H4 (cell line): ENCODE data around the gene GPR89B. TPM values are rescaled to one million over a fixed set of nuclear protein-coding genes. Genes with fewer than 3 reads are reported as not detected.
"Not testable (repeated sequence)": the region's sequence is repeated elsewhere in the genome, so short reads cannot be mapped to it uniquely, and the experiment has no call there.

Experiments used
- DNase-seq: peaks from one replicate; pipeline ENCODE4 v3.0.0-alpha.2; 2015; ENCODE audit warnings: low spot score
- total RNA-seq: library from RNA; depleted of rRNA; stranded (reverse); fragments of >200 nt; shearing (Covaris generic); gene quantifications from 2 replicates; pipeline ENCODE4 v1.2.3, GENCODE V29; 2014

The GPR89B gene
- total RNA-seq, 1 experiment from 2014 or later = 12.3 TPM

- DNase-seq = not testable (repeated sequence)
Measured at GRCh38 chr1:147940456-147940855, 12.2 kb downstream of the GPR89B start.

- not testable (repeated sequence) for DNase-seq
Measured at GRCh38 chr1:147942563-147942962, 14.3 kb downstream of the GPR89B start.

DNA sequence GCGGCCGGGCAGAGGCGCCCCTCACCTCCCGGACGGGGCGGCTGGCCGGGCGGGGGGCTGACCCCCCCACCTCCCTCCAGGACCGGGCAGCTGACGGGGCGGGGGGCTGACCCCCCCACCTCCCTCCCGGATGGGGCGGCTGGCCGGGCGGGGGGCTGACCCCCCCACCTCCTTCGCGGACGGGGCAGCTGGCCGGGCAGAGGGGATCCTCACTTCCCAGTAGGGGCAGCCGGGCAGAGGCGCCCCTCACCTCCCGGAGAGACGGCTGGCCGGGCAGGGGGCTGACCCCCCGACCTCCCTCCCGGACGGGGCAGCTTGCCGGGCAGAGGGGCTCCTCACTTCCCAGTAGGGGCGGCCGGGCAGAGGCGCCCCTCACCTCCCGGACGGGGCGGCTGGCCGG lies 21.3 kb downstream of the GPR89B start:
- not testable (repeated sequence) for DNase-seq

DNA sequence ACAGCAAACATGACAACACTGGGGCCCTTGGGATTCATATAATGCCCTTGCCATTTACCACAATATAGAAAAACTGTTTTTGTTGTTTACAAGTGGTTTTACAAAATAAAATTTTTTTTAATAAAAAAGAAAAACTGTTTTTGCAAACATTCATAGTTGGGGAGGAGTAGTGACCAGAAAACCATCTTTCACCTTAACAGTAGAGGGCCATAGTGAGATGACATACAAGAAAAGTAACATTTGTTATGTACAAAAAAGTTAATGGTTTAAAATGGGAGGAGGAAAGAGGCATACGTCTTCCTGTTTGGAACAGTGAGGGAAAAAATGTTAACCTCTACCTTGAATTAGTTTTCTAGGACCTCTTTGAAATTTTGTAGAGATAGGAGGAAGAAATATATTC lies 30.7 kb downstream of the GPR89B start:
- DNase-seq = not testable (repeated sequence)

DNA sequence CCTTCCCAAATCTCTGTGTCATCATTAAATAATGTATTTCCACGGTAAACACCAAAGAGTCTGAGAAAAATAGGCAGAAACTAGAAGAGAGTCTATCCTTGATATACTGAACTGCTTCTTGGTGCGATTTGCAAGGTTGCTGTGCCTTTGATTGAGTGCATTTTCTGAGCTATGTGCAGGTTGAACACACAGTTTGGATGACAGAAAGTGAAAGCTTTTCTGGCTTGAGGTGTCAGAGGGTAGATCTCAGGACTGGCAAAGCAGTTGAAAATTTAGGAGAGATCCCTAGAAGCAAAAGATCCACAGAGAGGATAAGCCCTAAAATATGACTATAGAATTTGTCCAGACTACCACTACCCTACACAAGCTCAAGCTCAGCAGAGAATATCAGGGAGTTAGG lies 31.5 kb downstream of the GPR89B start:
- not testable (repeated sequence) for DNase-seq

GRCh38 chr1:147964575-147964974 lies 36.4 kb downstream of the GPR89B start:
- DNase-seq = not testable (repeated sequence)

DNA sequence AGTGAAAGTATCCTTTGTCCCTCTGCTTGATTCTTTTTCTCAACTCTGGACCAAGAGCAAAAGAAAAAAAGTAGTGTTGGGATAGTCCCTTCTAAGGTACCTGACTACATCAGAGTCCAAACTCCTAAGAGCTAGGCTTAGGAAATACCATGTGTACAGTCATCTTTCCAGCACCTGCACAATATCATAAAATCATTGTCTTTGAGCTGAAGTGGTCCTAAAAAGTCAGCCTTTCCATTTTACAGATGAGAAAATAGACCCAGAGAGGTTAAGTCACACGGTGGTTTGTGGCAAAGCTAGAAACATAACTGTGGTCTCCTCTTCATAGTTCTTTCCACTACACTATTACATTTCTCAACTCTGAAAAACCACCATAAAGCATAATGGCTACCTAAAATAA lies 38.4 kb downstream of the GPR89B start:
- DNase-seq = not testable (repeated sequence)

DNA sequence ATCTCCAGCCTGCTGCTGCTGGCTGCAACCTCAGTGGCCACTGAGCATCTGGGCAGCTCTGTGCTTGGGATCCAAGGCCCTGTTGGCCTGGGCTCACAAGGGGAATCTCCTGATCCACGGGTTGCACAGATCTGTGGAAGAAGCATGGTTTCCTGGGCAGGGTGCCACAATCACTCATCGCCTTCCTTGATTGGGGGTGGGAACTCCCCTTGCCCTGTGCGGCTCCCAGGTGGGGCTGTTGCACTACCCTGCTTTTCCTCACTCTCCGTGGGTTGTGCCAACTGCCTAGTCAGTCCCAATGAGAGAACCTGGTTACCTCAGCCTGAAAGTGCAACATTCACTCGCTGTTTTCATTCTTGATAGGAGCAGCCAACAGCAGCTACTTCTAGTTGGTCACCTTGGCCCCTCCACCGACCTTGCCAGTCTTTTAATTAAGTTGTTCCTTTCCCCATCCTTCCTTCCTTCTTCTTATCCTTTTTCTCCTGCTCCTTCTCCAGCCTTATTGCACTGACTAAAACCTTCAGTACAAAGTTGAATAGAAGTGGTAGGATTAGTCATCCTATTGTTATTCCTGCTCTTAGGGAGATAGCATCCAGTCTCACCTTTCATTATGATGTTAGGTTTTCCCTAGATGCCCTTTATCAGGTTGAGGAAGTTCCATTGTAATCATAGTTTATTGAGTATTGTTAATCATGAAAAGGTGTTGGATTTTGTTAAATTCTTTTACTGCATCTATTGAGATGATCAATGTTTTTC lies 50.9 kb downstream of the GPR89B start:
- DNase-seq = not testable (repeated sequence)

DNA sequence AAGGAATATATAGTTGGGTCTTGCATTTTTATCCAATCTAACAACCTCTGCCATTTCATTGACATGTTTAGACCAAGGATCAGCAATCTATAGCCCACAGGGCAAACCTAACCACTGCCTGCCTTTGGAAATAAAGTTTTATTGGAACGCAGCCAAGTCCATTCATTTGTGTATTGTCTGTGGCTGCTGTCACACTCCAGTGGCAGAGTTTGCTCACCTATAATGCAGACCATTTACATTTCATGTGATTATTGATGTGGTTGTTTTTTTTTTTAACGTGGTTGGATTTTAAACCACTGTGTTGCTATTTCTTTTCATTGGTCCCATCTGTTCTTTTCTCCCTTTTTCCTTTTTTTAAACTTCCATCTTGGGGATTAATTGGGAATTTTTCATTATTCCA lies 57.2 kb downstream of the GPR89B start:
- not testable (repeated sequence) for DNase-seq

- DNase-seq = not testable (repeated sequence)
Measured at GRCh38 chr1:147987893-147988292, 59.7 kb downstream of the GPR89B start.

GRCh38 chr1:147992916-147993315 lies 64.7 kb downstream of the GPR89B start:
- not testable (repeated sequence) for DNase-seq

DNA sequence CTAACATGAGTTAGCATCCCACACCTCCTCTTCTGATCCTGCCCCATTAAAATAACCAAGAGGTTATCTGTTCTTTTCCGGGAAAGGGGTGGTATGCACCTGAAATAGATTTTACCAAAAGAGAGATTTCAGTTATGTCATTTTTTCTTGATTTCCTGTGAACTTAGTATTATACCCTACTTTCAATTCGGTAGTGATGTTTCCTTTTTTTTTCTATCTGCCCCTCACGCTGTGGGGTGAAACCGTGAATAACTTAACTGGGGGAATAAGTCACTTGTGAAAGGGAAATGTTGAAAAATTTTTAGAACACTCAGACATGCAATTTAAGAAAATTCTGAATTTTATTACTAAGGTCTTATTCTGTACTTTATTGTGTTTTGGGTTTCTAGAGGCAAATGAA lies 65.2 kb downstream of the GPR89B start:
- not testable (repeated sequence) for DNase-seq

DNA sequence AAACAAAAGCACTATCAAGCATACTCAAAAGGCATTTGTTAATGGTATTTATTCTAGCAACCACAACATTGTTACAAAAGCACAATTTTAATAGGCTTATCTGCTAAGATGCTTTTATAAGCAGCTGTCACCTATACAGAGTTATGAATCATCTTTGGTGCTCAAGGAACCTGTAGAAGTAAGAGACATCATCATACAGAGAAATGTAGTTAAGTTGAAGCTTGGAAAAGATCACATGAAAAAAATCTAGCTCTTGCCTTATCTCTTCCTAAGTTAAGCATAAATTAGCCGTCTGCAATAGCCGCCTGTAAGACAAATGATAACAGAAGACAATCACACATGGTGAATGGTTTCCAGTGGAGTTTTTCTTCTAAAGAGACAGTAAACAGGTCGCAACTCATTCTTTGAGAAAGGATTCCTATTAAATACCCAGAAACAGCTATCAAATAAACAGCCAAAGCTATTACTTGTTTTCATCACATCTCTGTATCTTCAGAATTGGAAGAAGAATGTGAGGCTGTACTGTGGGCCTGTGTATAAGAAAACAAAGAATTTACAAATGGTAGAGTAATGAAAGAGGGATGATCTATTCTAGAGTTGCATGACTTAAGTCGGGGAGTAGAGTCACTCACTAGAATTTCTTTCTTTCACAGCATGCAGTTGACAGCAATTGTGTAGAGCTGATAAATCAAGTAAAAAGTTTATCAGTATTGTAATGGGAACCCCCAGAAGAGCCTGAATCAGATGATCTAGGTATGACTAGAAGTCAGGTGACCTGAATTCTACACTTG lies 65.8 kb downstream of the GPR89B start:
- DNase-seq = not testable (repeated sequence)

GRCh38 chr1:147996088-147996487 lies 67.9 kb downstream of the GPR89B start:
- DNase-seq = not testable (repeated sequence)

- DNase-seq = not testable (repeated sequence)
Measured at GRCh38 chr1:148007724-148008123, 79.5 kb downstream of the GPR89B start.

- DNase-seq = no peak
Measured at GRCh38 chr1:148010527-148010926, 82.3 kb downstream of the GPR89B start.

DNA sequence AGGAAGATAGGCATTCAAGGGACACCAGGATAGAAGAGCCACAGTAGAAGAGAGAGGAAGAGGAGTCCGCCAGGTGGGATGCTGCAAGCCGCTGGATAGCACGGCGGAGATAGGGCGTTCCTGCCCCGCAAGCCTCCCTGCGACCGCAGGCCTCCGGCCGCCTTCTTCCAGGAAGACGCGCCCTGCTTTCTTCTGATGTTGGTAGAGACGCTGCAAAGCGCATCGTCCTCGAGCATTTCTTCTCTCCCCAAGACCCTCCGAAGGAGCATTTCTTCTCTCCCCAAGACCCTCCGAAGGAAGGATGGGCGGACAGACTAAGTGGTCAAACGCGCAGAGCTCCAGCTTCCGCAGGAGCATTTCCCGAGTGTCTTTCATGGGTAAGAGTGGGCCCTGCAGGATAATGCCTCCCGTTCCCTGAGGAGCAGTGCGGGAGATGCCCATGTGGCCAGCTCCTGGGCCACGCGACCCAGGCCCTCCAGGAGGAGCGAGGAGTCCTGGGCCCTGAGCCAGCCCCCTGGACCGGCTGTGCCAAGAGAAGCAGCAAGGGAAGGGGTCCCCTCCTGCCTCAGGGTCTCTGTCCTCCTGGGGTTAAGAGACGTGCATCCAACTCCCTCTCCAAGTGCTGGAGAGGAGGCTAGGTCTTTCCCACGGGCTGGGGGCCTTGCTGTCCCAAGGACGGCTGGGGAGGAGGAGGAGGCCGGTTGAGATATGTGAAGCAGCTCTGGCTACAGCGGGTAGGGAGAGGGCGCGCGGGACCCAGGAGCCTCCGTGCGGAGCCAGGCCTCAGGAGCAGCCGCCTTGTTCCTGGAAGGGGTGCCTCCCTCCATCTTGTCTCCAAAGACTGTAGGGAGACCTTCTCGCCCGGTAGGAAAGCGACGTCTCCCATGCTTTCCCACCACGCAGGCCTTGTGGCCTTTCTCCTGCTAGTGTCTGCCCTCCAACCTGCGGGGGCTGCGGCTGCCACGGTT lies 85.2 kb downstream of the GPR89B start:
- DNase-seq = not testable (repeated sequence)

DNA sequence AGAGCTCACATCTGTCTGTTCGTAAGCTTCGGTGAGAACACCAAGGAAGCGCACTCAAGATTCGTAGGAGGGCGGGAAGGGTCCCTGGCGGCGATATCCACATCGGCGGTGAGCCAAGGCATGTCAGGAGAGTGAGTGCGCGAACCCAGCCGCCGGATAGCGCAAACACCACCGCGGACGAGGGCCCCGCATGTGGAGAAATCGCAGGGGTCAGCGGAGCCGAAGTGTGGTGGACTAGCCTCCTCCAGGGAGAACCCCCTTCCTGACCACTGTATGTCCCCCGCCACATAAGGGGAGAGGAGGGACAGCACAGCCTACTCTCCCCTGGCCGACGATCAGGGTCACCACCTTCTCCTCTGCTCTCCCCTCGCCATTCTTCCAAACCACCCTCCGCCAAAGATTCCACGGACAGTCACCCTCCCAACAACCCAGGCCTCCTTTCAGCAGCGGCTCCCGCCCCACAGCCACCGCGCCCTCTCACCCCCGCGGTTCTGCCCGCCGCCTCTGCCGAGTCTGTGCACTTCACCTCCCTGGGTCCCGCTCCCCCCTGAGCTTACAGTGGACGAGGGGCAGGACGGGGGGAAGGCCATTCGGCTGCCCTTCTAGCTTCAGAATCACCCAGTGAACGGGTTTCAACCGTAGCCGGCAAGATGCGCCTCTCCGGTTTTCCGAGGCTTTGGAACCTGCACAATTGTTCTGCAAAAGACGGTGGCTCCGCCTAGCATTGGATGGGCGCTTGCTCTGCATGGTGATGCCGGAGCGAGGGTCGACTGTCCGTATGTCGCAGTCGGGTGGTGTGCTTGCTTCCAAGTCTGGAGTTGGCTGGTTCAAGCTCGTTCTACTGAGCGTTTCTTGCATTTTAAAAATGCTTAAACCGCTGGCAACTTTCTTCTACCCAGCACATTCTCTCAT lies 86.3 kb downstream of the GPR89B start:
- not testable (repeated sequence) for DNase-seq

GRCh38 chr1:148024918-148025317 lies 96.7 kb downstream of the GPR89B start:
- not testable (repeated sequence) for DNase-seq

- not testable (repeated sequence) for DNase-seq
Measured at GRCh38 chr1:148027004-148027403, 98.8 kb downstream of the GPR89B start.
